Calu3 (cell line): ENCODE data around the gene IRX2. TPM values are rescaled to one million over a fixed set of nuclear protein-coding genes. Genes with fewer than 3 reads are reported as not detected.

Experiments
- BruUV-seq: library from RNA; stranded (reverse); fragments of 400-500 nt; replicated peaks from 2 replicates; lab custom pipeline; 2021; lab: Mats Ljungman, UMichigan
- CTCF ChIA-PET: fragments of 300-600 bp; sonication (Branson Sonifier 250); formaldehyde crosslinking; loops from one replicate; lab custom pipeline; 2022; ENCODE audit warnings: antibody characterized with exemption; lab: Charles Lee
- DNase-seq: peaks from one replicate; pipeline ENCODE4 v3.0.0; 2022
- H3K27ac Mint-ChIP-seq: one replicate; pipeline ENCODE4 v1.8.0; 2022; ENCODE audit warnings: mixed read lengths; ENCODE audit not compliant: unreplicated experiment
- H3K27me3 Mint-ChIP-seq: one replicate; pipeline ENCODE4 v1.8.0; 2022; ENCODE audit warnings: mixed read lengths; ENCODE audit not compliant: unreplicated experiment
- H3K36me3 Mint-ChIP-seq: one replicate; pipeline ENCODE4 v1.8.0; 2022; ENCODE audit warnings: mild to moderate bottlenecking, moderate library complexity, mixed read lengths; ENCODE audit not compliant: insufficient read depth, unreplicated experiment
- H3K4me1 Mint-ChIP-seq: one replicate; pipeline ENCODE4 v1.8.0; 2022; ENCODE audit warnings: mild to moderate bottlenecking, low read depth, mixed read lengths; ENCODE audit not compliant: unreplicated experiment
- H3K4me3 Mint-ChIP-seq: one replicate; pipeline ENCODE4 v1.8.0; 2022; ENCODE audit warnings: mild to moderate bottlenecking, low read depth, moderate library complexity, mixed read lengths; ENCODE audit not compliant: unreplicated experiment
- H3K9me3 Mint-ChIP-seq: one replicate; pipeline ENCODE4 v1.8.0; 2022; ENCODE audit warnings: low read depth, mixed read lengths; ENCODE audit not compliant: unreplicated experiment
- CTCF ChIP-seq: fragments of 200-600 bp; IDR thresholded peaks from one replicate; pipeline ENCODE4 v1.8.0; 2022; ENCODE audit warnings: antibody characterized with exemption; ENCODE audit not compliant: unreplicated experiment
- intact Hi-C: fragments of 100-400 bp; cut with micrococcal nuclease; formaldehyde crosslinking; loops from one replicate; pipeline ENCODE4 v1.10.0; 2022; ENCODE audit not compliant: unreplicated experiment
- total RNA-seq: library from RNA; stranded (reverse); gene quantifications from 2 replicates; pipeline ENCODE4 v1.2.3, GENCODE V29; 2022

Gene IRX2
- total RNA-seq, 1 experiment from 2014 or later, result not detected

DNA sequence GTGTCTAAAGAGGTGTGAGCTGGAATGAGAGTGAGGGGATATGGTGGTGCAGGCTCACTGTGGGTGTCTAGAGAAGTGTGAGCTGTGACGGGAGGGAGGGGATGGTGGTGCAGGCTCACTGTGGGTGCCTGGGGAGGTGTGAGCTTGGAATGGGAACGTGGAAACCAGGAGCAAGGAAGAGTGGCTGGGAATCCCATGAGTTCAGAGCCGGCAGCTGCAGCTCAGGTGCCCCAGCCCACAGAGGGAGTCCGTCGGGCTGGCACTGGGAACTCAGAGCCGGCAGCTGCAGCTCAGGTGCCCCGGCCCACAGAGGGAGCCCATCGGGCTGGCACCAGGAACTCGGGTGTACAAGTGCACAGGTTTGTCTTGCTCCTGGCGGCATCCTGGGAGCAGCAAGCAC, 45.6 kb downstream of the IRX2 start:
- H3K27ac Mint-ChIP-seq, result no peak overlapping the region
- no TSS peak for BruUV-seq
- no peaks in the 10 kb centered on the region for H3K4me1 Mint-ChIP-seq
- CTCF ChIA-PET, result no interaction called here
- no peak for DNase-seq
- no peak overlapping the region for H3K4me3 Mint-ChIP-seq
- intact Hi-C loops, result no loop called here
- TF ChIP-seq CTCF, result no peak
- no peaks in the 10 kb centered on the region for H3K36me3 Mint-ChIP-seq
- no peaks in the 10 kb centered on the region for H3K27me3 Mint-ChIP-seq
- H3K9me3 Mint-ChIP-seq, result peaks cover 15% of the 10 kb centered on the region

DNA sequence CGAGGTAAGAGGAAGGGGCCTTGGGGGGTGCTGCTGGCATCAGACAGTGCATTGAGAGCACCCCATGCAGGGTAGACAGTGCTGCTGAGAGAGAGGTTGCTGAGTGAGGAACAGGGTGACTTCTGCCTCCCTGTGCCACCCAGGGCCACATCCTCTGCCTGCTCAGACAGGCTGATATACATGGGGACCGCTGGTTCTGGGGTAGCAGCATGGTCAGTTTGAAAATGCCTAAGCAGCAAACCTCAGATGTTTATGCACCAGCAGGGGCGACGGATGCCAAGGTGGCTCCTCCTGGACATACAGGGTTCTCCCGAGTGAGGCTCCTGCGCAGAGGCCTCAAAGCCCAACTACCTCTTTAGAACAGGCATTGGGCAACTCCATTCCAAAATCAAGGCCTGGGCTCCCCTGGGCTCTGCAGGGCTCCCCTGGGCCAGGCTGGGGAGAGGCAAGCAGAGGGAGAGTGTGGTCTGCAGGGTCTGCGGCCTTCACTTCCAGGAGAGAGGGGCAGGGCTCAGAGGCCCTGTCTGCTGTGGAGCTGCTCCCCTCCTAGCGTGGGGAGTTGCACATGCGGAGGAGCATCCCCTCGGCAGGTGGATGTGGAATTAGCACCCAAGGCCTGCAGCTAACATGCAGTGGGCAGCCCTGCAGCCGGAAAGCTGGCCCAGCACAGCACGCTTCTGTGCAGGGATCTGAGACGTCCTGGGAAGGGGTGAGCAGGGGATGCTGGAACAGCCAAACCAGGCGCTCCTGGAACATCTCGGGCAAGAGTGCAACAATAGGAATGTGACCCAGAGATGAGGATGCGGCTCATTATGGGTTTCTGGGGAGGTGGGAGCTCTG, 46.5 kb downstream of the IRX2 start:
- no peaks in the 10 kb centered on the region for H3K27me3 Mint-ChIP-seq
- no TSS peak for BruUV-seq

GRCh38 chr5:2704111-2704510, 47.4 kb downstream of the IRX2 start:
- BruUV-seq, result no TSS peak
- Mint-ChIP-seq H3K27ac (no peak overlapping the region), H3K36me3 (no peaks in the 10 kb centered on the region), H3K9me3 (peaks cover 16% of the 10 kb centered on the region), H3K27me3 (no peaks in the 10 kb centered on the region), H3K4me3 (no peak overlapping the region), H3K4me1 (no peaks in the 10 kb centered on the region)
- intact Hi-C loops, result no loop called here
- CTCF ChIA-PET, result no interaction called here
- DNase-seq, result no peak
- no peak for TF ChIP-seq CTCF

More for the DNA sequence above, 46.5 kb downstream of the IRX2 start:
- no peaks in the 10 kb centered on the region for H3K4me1 Mint-ChIP-seq
- no peak overlapping the region for H3K4me3 Mint-ChIP-seq
- H3K27ac Mint-ChIP-seq, result no peak overlapping the region
- no peak for TF ChIP-seq CTCF
- DNase-seq, result no peak
- intact Hi-C loops, result no loop called here
- CTCF ChIA-PET, result no interaction called here
- H3K36me3 Mint-ChIP-seq, result no peaks in the 10 kb centered on the region
- peaks cover 16% of the 10 kb centered on the region for H3K9me3 Mint-ChIP-seq

DNA sequence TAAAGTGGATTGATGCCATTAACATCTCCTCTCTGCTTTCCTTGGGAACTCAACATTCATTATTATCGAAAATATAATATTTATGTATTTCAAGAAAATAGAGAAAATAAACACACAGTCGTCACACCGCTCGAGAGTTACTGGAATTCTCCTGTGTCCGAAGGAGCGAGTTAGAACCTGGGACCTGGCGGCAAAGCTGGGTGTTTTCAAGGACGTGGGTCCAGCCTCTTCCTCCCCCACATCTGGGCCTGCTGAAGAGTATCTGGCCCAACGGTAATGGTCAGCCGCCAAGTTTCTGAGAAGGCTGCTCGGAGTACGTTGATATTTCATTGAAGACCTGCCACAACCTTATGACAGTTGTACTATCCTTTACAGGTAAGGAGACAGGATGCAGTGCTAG, 47.9 kb downstream of the IRX2 start:
- Mint-ChIP-seq H3K4me3 (no peak overlapping the region), H3K9me3 (peaks cover 19% of the 10 kb centered on the region)
- intact Hi-C loops, result no loop called here

More for the DNA sequence above, 47.9 kb downstream of the IRX2 start:
- Mint-ChIP-seq H3K27ac (no peak overlapping the region), H3K4me1 (no peaks in the 10 kb centered on the region), H3K36me3 (no peaks in the 10 kb centered on the region), H3K27me3 (no peaks in the 10 kb centered on the region)
- no peak for DNase-seq
- no peak for TF ChIP-seq CTCF
- CTCF ChIA-PET, result no interaction called here
- no TSS peak for BruUV-seq
